Endometrial microvascular endothelial cells (primary cell): ENCODE results near the gene MED22. TPM values are rescaled to one million over a fixed set of nuclear protein-coding genes. Genes with fewer than 3 reads are reported as not detected.
"Not testable (repeated sequence)": the region's sequence is repeated elsewhere in the genome, so short reads cannot be mapped to it uniquely, and the experiment has no call there.

Source experiments
- in situ Hi-C: cut with HindIII; loops from 2 replicates; pipeline ENCODE4 v1.10.0; 2017; ENCODE audit warnings: low sequenced_read_pairs, low pct_unique_long_range_greater_than_20kb; ENCODE audit errors: inconsistent ontology term
- total RNA-seq: library from RNA; depleted of rRNA; stranded (reverse); fragments of >200 nt; gene quantifications from one replicate; pipeline ENCODE4 v1.2.3, GENCODE V29; 2015; ENCODE audit errors: inconsistent ontology term

MED22 gene
- total RNA-seq, 1 donor from 2014 or later, result 20.3 TPM

DNA sequence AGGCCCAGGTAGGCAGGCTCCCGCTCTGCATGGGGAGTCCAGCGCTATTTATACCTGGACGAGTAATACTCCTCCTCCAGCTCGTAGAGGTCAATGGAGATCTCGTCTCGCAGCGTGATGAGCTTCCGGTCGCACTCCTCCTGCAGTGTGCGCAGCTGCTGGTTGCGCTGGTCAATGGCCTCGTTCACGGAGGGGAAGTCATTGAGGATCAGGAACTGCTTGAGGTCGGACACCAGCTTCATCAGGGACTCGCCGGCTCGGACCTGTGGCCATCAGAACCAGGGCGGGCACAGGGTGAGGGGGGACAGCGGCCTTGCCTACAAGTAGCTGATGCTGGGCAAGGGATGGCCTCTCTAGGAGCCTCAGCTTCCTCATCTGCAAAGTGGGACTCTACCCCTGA lies 3.9 kb downstream of the MED22 start:
- in situ Hi-C loops, result no loop called here

DNA sequence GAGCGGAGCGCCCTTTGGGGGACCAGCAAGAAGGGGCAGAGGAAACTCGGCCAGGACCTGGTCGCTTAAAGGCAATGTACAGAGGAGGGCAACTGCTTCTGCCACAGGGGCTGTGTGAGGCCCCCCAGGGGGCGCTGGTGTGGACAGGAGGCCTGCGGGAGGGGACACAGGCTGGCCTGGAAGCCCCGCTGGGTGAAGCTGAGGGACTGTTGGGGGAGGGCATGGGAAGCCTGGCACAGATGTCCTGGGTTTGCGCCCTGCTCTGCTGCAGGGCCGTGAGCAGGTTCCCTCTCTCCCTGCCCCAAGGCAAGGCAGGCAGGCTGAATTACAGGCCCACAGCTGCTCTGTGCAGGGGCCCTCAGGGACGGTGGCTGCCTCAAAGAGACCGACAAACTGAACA lies 5.4 kb downstream of the MED22 start:
- in situ Hi-C loops, result no loop called here

DNA sequence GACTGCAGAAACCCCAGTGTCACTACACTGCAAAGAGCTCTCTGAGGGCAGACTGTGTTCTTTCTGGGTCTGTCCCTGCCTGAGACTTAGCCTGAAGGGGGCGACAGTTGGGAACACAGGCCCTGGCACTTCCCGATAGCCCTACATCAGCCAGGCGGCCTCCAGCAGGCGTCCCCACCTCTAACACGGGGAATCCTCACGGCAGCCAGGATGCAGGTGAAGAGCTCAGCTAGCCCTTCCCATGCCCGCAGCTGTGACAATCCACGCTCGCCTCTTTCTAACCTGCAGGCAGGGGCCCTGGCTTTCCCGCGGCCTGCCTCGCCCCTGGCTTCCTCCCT lies 5.9 kb downstream of the MED22 start:
- in situ Hi-C loops, result no loop called here

DNA sequence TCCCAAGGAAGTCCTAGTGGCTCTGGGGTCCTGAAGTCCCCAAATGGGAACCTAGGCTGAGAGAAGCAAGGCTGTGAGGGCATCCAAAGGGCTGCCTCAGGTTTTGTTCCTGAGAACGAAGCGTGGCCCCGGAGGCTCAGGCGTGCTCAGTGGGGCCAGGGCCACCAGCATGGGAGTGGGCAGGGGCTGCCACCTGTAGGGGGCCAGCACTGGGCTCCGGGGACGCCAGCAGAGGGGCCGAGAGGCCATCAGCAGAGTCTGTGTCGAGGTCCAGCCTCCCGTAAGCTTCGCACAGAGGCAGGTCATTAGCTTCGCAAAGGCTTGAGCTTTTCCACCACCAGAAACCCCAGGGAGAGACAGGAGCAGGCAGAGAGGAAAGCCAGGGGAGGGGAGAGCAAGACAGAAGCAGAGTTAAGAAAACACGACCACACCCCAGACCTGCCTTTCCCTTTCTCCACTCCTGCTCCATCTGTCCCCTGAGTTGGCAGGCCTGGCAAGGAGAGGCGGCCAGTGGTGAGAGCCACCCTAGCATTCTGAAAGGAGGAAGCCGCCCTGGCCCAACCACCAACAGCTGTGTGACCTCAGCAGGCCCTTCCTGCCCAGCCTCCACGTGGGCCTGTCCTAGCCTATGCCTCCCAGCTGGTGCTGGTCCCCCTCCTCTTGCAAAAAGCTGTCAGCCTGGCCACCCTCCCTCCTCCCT lies 6.4 kb downstream of the MED22 start:
- in situ Hi-C loops, result no loop called here

DNA sequence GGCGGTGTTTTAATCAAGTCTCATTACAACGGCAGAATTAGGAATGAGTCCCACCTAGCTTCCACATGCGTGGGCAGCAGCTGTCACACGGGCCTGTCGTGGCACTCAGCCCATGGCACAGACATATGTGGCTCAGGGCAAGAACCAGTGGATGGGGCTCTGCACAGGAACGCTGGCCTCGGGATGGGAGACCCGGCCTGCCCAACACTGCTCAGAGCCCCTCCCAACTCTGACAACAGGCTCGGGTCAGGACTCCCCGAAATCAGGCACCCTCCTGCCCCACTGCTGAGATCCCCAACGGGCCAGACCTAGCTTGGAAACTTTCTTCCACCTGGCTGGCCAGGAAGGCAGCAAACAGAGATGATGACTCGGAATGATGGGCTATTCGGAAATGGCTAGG lies 7.0 kb downstream of the MED22 start:
- in situ Hi-C loops, result no loop called here

DNA sequence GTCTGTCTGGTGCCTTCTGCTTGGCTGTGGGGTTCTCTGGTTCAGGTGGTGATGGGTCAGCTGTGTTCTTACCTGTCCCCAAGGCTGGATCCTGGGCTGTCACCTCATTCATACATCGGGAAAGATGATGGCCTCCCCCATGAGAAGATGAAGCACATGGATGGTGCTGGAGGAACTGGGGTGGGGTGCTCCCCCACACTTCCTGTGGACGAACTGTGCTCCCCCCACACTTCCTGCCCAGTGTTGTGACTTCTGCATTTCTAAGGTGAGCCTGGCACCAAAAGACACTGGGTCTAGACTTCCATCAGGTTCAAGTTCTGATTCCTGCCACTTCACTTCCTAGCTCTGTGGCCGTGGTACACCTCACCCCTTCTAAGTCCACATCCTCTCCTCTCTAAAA lies 7.7 kb downstream of the MED22 start:
- in situ Hi-C loops, result no loop called here

DNA sequence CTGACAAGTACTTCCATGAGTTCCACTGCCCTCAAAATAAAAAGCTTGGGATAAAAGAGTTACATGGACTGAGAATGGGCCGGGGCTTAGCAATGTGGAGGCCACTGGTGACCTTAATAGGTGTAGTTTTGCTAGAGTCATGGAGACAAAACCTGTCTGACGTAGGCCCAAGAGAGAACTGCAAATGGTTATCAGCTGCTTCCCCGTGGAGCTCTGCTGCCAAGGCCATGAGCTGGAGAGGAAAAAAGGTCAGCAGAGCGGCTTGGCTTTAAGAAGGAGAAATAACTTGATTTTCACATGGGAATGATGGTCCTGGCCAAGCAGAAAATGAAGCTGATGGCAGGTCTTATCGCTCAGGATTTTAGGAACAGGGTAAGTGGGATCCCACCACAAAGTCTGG lies 8.3 kb downstream of the MED22 start:
- in situ Hi-C loops, result no loop called here

DNA sequence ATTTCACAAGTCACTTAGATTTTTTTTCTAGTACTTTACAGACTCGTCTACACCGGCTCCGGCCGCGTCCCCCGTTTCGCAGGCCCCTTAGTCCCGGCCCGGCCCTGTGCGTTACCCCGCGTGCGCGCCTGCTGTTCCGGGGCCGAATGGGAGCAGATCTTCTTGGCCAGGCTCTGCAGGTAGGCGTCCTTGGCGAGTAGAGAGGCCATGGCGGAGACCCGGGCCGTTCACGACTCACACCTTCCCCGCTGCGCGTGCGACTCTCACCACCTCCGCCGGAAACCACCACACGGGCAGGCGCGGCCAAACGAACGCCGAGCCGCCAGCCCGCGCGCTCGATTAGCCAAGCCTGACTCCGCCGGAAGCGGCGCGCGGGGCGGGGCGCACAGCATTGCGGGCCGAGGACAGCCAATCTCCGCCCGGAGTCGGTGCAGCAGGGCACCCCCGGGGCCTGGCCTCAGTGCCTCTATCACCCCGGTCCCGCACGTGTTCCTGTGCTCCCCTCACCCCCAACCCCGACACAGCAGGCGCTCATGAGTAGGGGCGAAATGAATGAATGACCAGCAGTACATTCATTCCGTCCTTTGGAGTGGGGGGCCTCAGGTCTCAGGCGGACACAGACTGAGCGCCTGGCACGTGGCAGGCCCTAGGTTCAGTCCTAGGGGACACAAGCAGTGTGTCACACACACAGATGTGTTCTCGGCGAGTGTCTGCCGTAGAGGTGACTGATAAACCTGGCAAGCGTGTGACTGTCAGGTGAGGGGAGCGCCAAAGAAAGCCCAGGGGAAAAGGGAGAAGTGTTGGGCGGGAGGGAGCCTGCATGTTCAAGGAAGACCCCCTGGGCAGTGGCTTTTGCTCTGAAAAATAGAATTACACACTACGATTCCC lies 11.8 kb downstream of the MED22 start, which contains the start of gene SURF6:
TSS of gene SURF6 (minus strand) at position 265 of the 888 bp plus-strand sequence. CDS start at position 209, 56 bp downstream.
- in situ Hi-C loops, result no loop called here

DNA sequence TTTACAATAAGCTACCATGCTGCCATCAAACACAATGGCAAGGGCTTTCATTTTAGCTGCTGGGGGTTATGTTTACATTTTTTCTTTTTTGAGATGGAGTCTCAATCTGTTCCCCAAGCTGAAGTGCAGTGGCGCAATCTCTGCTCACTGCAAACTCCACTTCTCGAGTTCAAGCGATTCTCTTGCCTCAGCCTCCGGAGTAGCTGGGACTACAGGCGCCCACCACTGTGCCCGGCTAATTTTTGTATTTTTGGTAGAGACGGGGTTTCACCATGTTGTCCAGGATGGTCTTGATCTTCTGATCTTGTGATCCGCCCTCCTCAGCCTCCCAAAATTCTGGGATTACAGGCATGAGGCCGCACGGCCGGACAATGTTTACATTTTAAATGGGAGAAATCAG lies 13.0 kb downstream of the MED22 start:
- in situ Hi-C loops, result not testable (repeated sequence)

DNA sequence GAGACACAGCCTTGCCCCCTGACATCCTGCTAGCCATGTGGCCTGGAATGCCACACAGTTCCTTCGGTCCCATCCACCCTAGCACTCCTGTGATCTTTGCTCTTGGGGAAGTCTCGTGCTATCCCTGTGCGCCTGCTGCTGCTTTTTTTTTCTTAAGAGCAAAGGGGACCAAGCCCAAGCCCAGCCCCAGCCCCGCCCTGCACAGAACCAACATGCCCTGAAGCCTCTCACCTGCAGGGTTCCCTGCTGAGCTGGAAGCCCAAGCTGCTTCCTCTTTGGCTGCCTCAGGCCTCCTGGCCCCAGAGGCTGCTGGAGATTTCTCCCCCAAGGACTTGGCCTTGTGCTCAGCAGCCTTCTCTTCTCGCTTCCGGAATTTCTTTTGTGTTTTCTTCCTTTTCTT lies 13.8 kb downstream of the MED22 start:
- in situ Hi-C loops, result no loop called here

DNA sequence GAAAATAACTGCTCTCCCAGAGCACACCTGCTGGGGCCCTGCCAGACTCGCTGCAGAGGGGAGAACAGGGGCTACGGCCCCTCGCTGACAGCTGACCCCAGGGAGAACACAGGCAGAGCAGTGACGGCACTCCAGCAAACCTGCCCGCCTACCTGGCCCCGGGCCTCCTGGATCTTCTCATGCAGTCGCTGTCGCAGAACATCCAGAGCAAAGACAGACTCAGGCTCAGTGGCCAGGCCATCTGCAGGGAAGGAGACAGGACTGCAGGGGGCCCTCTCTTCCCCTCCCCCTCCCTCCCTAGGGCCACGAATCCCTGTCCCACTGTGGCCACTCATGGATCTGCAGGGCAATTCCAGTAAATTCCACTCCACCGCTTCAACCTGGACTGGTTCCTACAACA lies 14.4 kb downstream of the MED22 start:
- in situ Hi-C loops, result no loop called here

DNA sequence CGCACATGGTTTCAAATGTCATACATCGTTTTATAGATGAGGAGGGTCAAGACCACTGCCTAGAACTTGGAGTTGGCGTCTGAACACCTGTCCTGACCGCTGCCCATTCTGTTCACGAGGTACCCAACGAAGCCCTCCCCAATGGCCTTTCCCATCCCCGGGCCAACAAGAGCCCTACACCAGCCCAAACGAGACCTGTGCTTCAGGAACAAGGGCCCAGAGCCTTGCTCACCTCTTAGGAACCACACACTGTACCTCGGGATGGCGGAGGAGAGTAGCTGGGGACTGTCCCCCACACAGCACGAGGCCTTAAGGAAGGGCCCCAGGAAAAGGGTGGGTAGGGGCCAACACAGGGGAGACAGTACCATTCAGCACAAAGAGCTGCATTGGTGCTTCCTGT lies 14.9 kb downstream of the MED22 start:
- in situ Hi-C loops, result no loop called here

DNA sequence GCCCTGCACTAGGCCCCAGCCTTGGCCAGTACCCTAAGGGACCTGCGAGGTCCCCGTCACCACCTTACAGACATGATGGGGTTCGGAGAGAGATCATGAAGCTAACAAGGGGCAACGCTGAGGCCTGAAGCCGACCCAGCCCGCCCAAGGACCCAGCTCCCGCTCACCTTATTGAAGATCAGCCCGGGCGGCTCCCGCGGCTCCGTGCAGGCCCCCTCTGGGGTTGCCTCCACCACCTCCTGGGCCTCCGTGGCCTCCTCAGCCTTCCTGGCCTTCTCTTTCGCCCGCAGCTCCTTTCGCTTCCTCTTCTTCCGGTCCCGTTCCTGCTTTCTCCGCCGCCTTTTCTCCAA lies 15.6 kb downstream of the MED22 start:
- in situ Hi-C loops, result no loop called here

DNA sequence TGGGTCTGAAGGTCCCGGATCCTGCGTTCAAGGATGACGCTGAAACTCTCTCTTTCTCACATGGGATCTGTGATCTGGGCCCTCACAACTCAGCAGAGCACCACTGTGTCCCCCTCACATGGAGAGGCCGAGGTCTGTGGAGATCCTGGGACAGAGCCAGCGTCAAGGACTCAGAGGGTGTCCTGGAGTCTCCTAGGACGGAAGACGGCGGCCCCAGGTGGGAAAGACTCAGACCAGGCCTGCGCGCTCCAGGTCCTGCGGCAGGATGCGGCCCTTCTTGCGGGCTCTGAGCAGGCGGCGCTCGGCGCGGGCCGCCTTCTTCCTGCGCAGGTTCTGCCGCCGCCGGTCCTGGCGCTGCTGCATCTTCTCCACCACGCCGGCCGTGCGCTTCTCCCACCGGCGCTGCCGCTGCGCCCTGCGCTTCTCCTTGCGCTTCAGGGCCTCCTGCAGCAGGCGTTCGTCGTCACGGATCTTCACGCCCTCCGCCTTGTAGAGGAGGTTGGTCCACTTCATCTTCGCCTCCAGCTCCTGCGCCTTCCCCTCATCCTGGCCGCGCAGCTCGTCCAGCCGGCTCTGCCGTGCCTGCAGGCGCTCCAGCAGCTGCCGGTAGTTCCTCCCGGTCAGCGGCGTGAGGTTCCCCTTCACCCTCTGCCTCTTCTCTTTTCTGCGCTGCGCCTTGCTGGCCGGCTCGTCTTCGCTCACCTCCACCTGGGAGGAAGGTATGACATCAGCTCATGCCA lies 16.1 kb downstream of the MED22 start:
- in situ Hi-C loops, result no loop called here

DNA sequence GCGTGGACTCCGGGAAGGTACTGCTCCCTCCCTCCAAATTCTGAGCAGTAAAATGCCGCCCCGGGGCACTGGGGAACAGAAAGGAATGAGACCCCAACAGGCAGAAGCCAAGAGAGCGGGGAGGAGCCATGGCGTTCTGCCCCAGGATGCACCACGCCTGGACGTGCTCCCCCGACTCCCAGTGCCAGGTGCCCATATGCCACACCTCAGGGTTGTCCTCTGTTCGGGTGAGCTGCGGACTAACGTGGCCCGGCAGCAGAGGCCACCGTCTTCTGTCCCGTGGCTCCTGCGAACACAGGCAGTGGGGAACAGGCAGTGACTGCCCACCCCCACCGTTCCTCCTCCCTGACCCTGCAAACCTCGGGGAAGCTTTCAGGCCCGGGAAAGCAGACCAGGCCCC lies 16.7 kb downstream of the MED22 start:
- in situ Hi-C loops, result no loop called here

DNA sequence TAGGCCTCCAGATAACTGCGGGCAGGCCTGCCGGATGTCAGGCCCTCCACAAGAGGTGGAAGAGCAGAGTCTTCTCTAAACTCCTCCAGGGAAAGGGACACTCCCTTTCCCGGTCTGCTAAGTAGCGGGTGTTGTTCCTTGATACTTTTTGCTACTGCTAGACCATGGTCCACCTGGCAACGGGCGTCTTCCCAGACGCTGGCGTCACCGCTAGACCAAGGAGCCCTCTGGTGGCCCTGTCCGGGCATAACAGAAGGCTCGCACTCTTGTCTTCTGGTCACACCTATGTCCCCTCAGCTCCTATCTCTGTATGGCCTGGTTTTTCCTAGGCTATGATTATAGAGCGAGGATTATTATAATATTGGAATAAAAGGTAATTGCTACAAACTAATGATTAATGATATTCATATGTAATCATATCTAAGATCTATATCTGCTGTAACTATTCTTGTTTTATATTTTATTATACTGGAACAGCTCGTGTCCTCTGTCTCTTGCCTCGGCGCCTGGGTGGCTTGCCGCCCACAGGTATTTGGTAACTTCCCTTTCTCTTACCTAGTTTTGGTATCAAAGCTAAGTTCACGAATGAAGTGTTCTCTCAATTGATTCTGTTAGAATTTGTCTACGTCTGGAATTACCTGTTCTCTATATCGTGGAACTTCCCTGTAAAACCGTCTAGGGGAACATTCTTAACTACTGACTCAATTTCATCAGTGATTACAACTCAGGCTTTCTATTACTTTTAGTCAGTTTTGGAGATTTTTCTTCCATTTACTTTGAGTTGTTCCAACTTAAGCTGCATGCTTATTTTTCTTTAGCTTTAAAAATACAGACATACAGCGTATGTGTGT lies 18.4 kb downstream of the MED22 start:
- in situ Hi-C loops, result not testable (repeated sequence)

DNA sequence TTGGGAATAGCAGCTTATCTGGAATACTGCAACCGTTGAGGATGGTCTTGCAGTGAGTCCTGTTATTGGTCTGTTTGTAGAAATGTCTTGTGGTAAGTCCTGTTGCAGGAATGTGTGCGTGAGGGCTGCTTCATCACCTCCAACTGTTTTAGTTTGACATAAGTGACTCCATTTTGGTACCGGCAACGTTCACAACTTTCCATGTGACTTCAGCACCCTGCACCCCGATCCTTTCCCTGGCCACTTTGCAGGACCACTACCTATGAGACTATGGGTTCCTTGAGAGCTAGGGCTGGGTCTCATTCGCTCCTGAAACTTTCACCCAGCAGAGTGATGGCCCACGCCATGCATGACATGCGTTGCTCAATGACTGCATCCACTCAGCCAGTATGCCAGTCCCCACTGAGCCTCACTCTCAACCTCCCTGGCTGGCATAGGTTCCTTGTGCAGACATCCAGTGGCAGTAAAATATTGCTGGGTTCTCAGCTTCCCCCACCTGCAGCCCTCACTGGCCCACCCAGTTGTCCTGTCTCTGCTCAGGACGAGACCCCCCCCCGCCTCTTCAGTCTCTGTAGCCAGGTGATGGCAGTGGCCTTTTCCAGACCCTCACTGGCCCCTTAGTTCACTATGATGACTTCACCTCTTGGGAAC lies 20.0 kb downstream of the MED22 start:
- in situ Hi-C loops, result no loop called here

DNA sequence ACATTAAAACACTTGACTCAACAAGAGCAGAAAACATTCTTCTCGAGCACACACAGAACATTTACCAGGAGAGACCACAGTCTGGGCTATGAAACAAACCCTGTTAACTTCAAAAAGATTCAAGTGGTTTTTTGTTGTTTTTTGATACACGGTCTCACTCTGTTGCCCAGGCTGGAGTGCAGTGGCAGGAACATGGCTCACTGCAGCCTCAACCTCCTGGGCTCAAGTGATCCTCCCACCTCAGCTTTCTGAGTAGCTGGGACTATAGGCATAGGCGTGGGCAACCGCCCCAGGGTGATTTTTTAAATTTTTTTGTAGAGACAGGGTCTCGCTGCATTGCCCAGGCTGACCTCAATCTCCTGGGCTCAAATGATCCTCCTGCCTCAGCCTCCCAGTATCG lies 20.9 kb downstream of the MED22 start:
- in situ Hi-C loops, result not testable (repeated sequence)
